Endothelial cell of umbilical vein (primary cell): Measurements from ENCODE around the gene SUPT7L. TPM values are rescaled to one million over a fixed set of nuclear protein-coding genes. Genes with fewer than 3 reads are reported as not detected.

Experiments
- BruUV-seq: library from RNA; stranded (reverse); fragments of 400-500 nt; replicated peaks from 2 replicates; lab custom pipeline; 2021; lab: Mats Ljungman, UMichigan
- CTCF ChIA-PET: fragments of 300-600, 350-600 bp; sonication (Branson Sonifier 250); formaldehyde crosslinking; loops from one replicate; lab custom pipeline; 2021; ENCODE audit warnings: antibody characterized with exemption, inconsistent platforms; lab: Charles Lee
- POLR2A ChIA-PET: fragments of 300-600, 350-600 bp; sonication (Branson Sonifier 250); formaldehyde crosslinking; loops from one replicate; lab custom pipeline; 2021; ENCODE audit warnings: antibody characterized with exemption, inconsistent platforms; lab: Charles Lee
- DNase-seq: peaks from one replicate; pipeline ENCODE4 v3.0.0-alpha.2; 2011; ENCODE audit warnings: low read depth, low spot score
- FAIRE-seq: peaks from 2 replicates; lab custom pipeline; 2011; peaks lifted over from hg19 to GRCh38; lab: Jason Lieb, UNC
- H2AFZ ChIP-seq: 2 replicates; pipeline ENCODE4 v1.6.0; 2012; ENCODE audit warnings: low read depth, low read length, control low read depth, inconsistent platforms
- H3K27ac ChIP-seq: 2 replicates; pipeline ENCODE4 v1.5.1; 2011; ENCODE audit warnings: low read depth, mild to moderate bottlenecking, control low read depth, low read length, moderate library complexity; ENCODE audit not compliant: insufficient read depth
- H3K27me3 ChIP-seq, 2 experiments: 2 replicates each; pipeline versions ENCODE4 v1.6.0 to v1.6.1; 2011; ENCODE audit warnings: low read length in 2 of 2, mixed read lengths in 1 of 2; ENCODE audit not compliant: control insufficient read depth in 2 of 2, insufficient read depth in 2 of 2
- H3K36me3 ChIP-seq, 2 experiments: 2 replicates in 1 of 2; 3 replicates in 1 of 2; pipeline ENCODE4 v1.5.1; 2011; ENCODE audit warnings: low read length in 2 of 2, mild to moderate bottlenecking in 1 of 2, moderate library complexity in 1 of 2; ENCODE audit not compliant: control insufficient read depth in 2 of 2, insufficient read depth in 2 of 2; ENCODE audit errors: extremely low read depth in 1 of 2
- H3K4me1 ChIP-seq: 3 replicates; pipeline ENCODE4 v1.5.1; 2011; ENCODE audit warnings: mild to moderate bottlenecking, low read length; ENCODE audit not compliant: control insufficient read depth, insufficient read depth; ENCODE audit errors: extremely low read depth
- H3K4me2 ChIP-seq: 2 replicates; pipeline ENCODE4 v1.6.1; 2011; ENCODE audit warnings: low read length, control low read depth, mixed read lengths; ENCODE audit not compliant: insufficient read depth
- H3K4me3 ChIP-seq, 3 experiments: fragments of 200-600 bp in 1 of 3; sonication (generic), shearing (Covaris generic) in 1 of 3; replicated peaks in 1 of 3; 2 replicates each; pipeline ENCODE4 v1.5.1; 2011 to 2016; ENCODE audit warnings: control low read depth in 3 of 3, low read length in 3 of 3, mild to moderate bottlenecking in 2 of 3, inconsistent platforms in 1 of 3, low read depth in 1 of 3, moderate library complexity in 1 of 3; ENCODE audit not compliant: insufficient read depth in 1 of 3
- H3K79me2 ChIP-seq: 2 replicates; pipeline ENCODE4 v1.6.0; 2012; ENCODE audit warnings: low read length, inconsistent platforms; ENCODE audit not compliant: control insufficient read depth, insufficient read depth
- H3K9ac ChIP-seq: replicated peaks from 2 replicates; pipeline ENCODE3; 2011; ENCODE audit warnings: low read length, control low read depth; ENCODE audit not compliant: insufficient read depth; ENCODE audit errors: extremely low read depth
- H3K9me1 ChIP-seq: replicated peaks from 3 replicates; pipeline ENCODE4 v1.6.0; 2011; ENCODE audit warnings: mild to moderate bottlenecking, low read length; ENCODE audit not compliant: control insufficient read depth, insufficient read depth; ENCODE audit errors: extremely low read depth
- H3K9me3 ChIP-seq: replicated peaks from 2 replicates; pipeline ENCODE4 v1.5.1; 2012; ENCODE audit warnings: low read length, inconsistent platforms; ENCODE audit not compliant: control insufficient read depth, insufficient read depth
- H4K20me1 ChIP-seq: replicated peaks from 2 replicates; pipeline ENCODE3; 2011; ENCODE audit warnings: mild to moderate bottlenecking, low read length; ENCODE audit not compliant: control insufficient read depth, insufficient read depth; ENCODE audit errors: extremely low read depth
- EZH2 ChIP-seq: IDR thresholded peaks from 2 replicates; pipeline ENCODE4 v1.6.1; 2012; ENCODE audit warnings: borderline replicate concordance, low read depth, mild to moderate bottlenecking, moderate library complexity, low read length, inconsistent platforms; ENCODE audit not compliant: severe bottlenecking
- FOS ChIP-seq: IDR thresholded peaks from 2 replicates; pipeline ENCODE4 v1.6.1; 2011; ENCODE audit warnings: mild to moderate bottlenecking, low read length, moderate library complexity, borderline replicate concordance; ENCODE audit not compliant: insufficient read depth
- GATA2 ChIP-seq: IDR thresholded peaks from 2 replicates; pipeline ENCODE4 v1.7.0; 2011; ENCODE audit warnings: low read depth, mild to moderate bottlenecking, moderate library complexity, mixed read lengths, low read length; ENCODE audit not compliant: insufficient read length, insufficient read depth
- JUN ChIP-seq: IDR thresholded peaks from 2 replicates; pipeline ENCODE4 v1.6.1; 2011; ENCODE audit warnings: borderline replicate concordance, low read depth; ENCODE audit not compliant: insufficient read length, insufficient read depth
- MYC ChIP-seq: IDR thresholded peaks from one replicate; pipeline ENCODE4 v1.6.1; 2011; ENCODE audit warnings: mild to moderate bottlenecking, low read depth, low read length
- POLR2A ChIP-seq: IDR thresholded peaks from 2 replicates; pipeline ENCODE4 v1.6.1; 2012; ENCODE audit warnings: low read depth, mild to moderate bottlenecking, control low read depth, low read length
- POLR2AphosphoS5 ChIP-seq: IDR thresholded peaks from 2 replicates; pipeline ENCODE4 v1.6.1; 2012; ENCODE audit warnings: low read depth, mild to moderate bottlenecking, control low read depth, low read length, moderate library complexity; ENCODE audit not compliant: insufficient read depth
- dilution Hi-C: fragments of 300-500 bp; cut with MboI; formaldehyde crosslinking; loops from one replicate; pipeline ENCODE4 v1.15.0; 2019; ENCODE audit warnings: low sequenced_read_pairs; ENCODE audit not compliant: extremely low pct_ligation_motif_present
- intact Hi-C: fragments of 100-400 bp; cut with micrococcal nuclease; formaldehyde crosslinking; loops from one replicate; pipeline ENCODE4 v1.10.0; 2022
- polyA plus RNA-seq, 4 experiments: library from polyadenylated mRNA; depleted of rRNA in 3 of 4; stranded (reverse) in 3 of 4; unstranded in 1 of 4; fragments of >200 nt; gene quantifications; 2 replicates each; pipeline versions ENCODE4 v1.2.1 to v1.2.3, GENCODE V29; 2011 to 2012; ENCODE audit warnings: missing spikeins in 1 of 4
- total RNA-seq: library from RNA; stranded (reverse); gene quantifications from 2 replicates; pipeline ENCODE4 v1.2.3, GENCODE V29; 2021
- TF ChIP-seq, protein P1 (sequence below), 2 donors: IDR thresholded peaks; 1 replicate in 1 of 2; 2 replicates in 1 of 2; pipeline ENCODE4 v1.5.1; 2011; ENCODE audit warnings: low read length in 2 of 2, mild to moderate bottlenecking in 2 of 2, moderate library complexity in 2 of 2, control low read depth in 1 of 2, inconsistent platforms in 1 of 2, low read depth in 1 of 2; ENCODE audit not compliant: insufficient read depth in 1 of 2; ENCODE audit errors: extremely low read depth in 1 of 2
- TF ChIP-seq, protein P2 (sequence below): IDR thresholded peaks from 2 replicates; pipeline ENCODE4 v1.6.1; 2011; ENCODE audit not compliant: insufficient read depth, insufficient read length

Gene SUPT7L
- total and polyA plus RNA-seq, 2 donors (not counting 3 experiments of a cell fraction or from before 2014, with no cell fraction given): 30.3 to 44.5 TPM

- dilution Hi-C loops: no loop called here
- no peak for FAIRE-seq
These were observed 49.4 kb downstream of the SUPT7L start for GRCh38 chr2:27613985-27614384.

More at GRCh38 chr2:27613985-27614384, 49.4 kb downstream of the SUPT7L start:
- no peak for DNase-seq
- H3K4me2 ChIP-seq: no peak overlapping the region
- H3K9ac ChIP-seq: no peak overlapping the region
- no peaks in the 10 kb centered on the region for H3K27me3 ChIP-seq
- H3K27ac ChIP-seq: no peak overlapping the region
- TF ChIP-seq POLR2AphosphoS5: no peak
- TF ChIP-seq GATA2: no peak
- no peak for TF ChIP-seq MYC
- TF ChIP-seq, protein P1, sequence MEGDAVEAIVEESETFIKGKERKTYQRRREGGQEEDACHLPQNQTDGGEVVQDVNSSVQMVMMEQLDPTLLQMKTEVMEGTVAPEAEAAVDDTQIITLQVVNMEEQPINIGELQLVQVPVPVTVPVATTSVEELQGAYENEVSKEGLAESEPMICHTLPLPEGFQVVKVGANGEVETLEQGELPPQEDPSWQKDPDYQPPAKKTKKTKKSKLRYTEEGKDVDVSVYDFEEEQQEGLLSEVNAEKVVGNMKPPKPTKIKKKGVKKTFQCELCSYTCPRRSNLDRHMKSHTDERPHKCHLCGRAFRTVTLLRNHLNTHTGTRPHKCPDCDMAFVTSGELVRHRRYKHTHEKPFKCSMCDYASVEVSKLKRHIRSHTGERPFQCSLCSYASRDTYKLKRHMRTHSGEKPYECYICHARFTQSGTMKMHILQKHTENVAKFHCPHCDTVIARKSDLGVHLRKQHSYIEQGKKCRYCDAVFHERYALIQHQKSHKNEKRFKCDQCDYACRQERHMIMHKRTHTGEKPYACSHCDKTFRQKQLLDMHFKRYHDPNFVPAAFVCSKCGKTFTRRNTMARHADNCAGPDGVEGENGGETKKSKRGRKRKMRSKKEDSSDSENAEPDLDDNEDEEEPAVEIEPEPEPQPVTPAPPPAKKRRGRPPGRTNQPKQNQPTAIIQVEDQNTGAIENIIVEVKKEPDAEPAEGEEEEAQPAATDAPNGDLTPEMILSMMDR (IDR thresholded peaks at IDR 0.05; ENCODE audit: extremely low read depth in 1 of 2, insufficient read depth in 1 of 2, low read depth in 1 of 2, low read length in 2 of 2): no peak
- no peak for TF ChIP-seq POLR2A
- TF ChIP-seq EZH2: no peak
- TF ChIP-seq, protein P2, sequence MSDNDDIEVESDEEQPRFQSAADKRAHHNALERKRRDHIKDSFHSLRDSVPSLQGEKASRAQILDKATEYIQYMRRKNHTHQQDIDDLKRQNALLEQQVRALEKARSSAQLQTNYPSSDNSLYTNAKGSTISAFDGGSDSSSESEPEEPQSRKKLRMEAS: no peak
- no peak for TF ChIP-seq JUN
- TF ChIP-seq FOS: no peak
- H3K79me2 ChIP-seq: peaks cover 6% of the 10 kb centered on the region
- H2AFZ ChIP-seq: no peak overlapping the region
- BruUV-seq: no TSS peak
- POLR2A ChIA-PET: no interaction called here
- intact Hi-C loops: no loop called here
- H3K4me1 ChIP-seq: no peaks in the 10 kb centered on the region
- CTCF ChIA-PET: interaction anchor here (0.7 to 1.0 kb wide), 2 partner anchors 27 to 69 kb away, joined by 3 to 4 read pairs; no protein-coding TSS in a partner anchor
- no peaks in the 10 kb centered on the region for H3K9me3 ChIP-seq
- no peak overlapping the region for H3K4me3 ChIP-seq
- no peaks in the 10 kb centered on the region for H4K20me1 ChIP-seq
- peaks cover 9 to 14% of the 10 kb centered on the region in 2 experiments for H3K36me3 ChIP-seq
- no peaks in the 10 kb centered on the region for H3K9me1 ChIP-seq
